MCF 10A (cell line): ENCODE data around the gene DKK1. TPM values are rescaled to one million over a fixed set of nuclear protein-coding genes. Genes with fewer than 3 reads are reported as not detected.
"Not testable (repeated sequence)": the region's sequence is repeated elsewhere in the genome, so short reads cannot be mapped to it uniquely, and the experiment has no call there.

Experiments
- BruUV-seq: library from RNA; stranded (reverse); fragments of 400-500 nt; replicated peaks from 2 replicates; lab custom pipeline; 2021; lab: Mats Ljungman, UMichigan
- CTCF ChIA-PET: fragments of 300-600 bp; sonication (Branson Sonifier 250); formaldehyde crosslinking; extraction: SDS; loops from one replicate; lab custom pipeline; 2021; ENCODE audit warnings: antibody characterized with exemption, inconsistent platforms; lab: Yijun Ruan, JAX
- POLR2A ChIA-PET: fragments of 300-600, 350-650 bp; sonication (Branson Sonifier 250); formaldehyde crosslinking; extraction: SDS; loops from one replicate; lab custom pipeline; 2020; ENCODE audit warnings: antibody characterized with exemption, inconsistent platforms; lab: Yijun Ruan, JAX
- DNase-seq: peaks from one replicate; pipeline ENCODE4 v3.0.0-alpha.2; 2018; ENCODE audit not compliant: unreplicated experiment
- H3K27ac Mint-ChIP-seq: one replicate; pipeline ENCODE4 v1.8.0; 2022; ENCODE audit warnings: mild to moderate bottlenecking, low read depth, mixed read lengths; ENCODE audit not compliant: unreplicated experiment
- H3K27me3 Mint-ChIP-seq: one replicate; pipeline ENCODE4 v1.8.0; 2022; ENCODE audit warnings: mixed read lengths; ENCODE audit not compliant: insufficient read depth, unreplicated experiment
- H3K36me3 Mint-ChIP-seq: one replicate; pipeline ENCODE4 v1.8.0; 2022; ENCODE audit warnings: mild to moderate bottlenecking, moderate library complexity, mixed read lengths; ENCODE audit not compliant: insufficient read depth, unreplicated experiment
- H3K4me1 Mint-ChIP-seq: one replicate; pipeline ENCODE4 v1.8.0; 2022; ENCODE audit warnings: mixed read lengths; ENCODE audit not compliant: insufficient read depth, unreplicated experiment
- H3K4me3 Mint-ChIP-seq: one replicate; pipeline ENCODE4 v1.8.0; 2022; ENCODE audit warnings: mild to moderate bottlenecking, moderate library complexity, mixed read lengths; ENCODE audit not compliant: unreplicated experiment
- H3K9me3 Mint-ChIP-seq: one replicate; pipeline ENCODE4 v1.8.0; 2022; ENCODE audit warnings: mixed read lengths; ENCODE audit not compliant: unreplicated experiment
- intact Hi-C: fragments of 100-400 bp; cut with micrococcal nuclease; formaldehyde crosslinking; loops from 2 replicates; pipeline ENCODE4 v1.14.1; 2022
- total RNA-seq: library from RNA; stranded (reverse); gene quantifications from 2 replicates; pipeline ENCODE4 v1.2.3, GENCODE V29; 2022
- TF ChIP-seq, protein P1 (sequence below): fragments of 200-600 bp; IDR thresholded peaks from one replicate; pipeline ENCODE4 v1.8.0; 2022; ENCODE audit warnings: antibody characterized with exemption, mild to moderate bottlenecking; ENCODE audit not compliant: unreplicated experiment

Gene DKK1
- total RNA-seq, 1 experiment from 2014 or later, result 31.8 TPM

DNA sequence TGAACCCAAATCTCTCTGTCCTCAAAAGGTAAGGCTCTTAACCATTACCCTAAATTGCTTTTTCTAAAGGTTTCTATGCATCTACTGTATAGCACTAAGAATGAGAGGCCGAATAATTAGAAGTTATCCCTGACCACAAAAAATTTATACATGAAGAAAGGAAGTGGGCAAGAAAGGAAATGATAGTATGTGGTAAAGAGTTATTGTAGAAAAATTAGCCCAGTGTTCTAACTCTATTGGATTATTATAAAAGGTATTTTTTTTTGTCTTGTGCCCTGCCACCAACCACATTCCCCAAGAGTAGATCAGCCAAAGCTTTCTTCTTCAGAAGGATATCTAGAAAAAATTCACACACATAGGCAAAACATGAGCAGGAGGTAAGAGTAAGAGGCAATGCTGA is 45.4 kb downstream of the DKK1 start:
- Mint-ChIP-seq H3K27ac (no peak overlapping the region), H3K36me3 (no peaks in the 10 kb centered on the region), H3K4me3 (no peak overlapping the region), H3K4me1 (no peaks in the 10 kb centered on the region), H3K27me3 (no peaks in the 10 kb centered on the region), H3K9me3 (peaks cover under 1% of the 10 kb centered on the region)
- POLR2A ChIA-PET, result no interaction called here
- DNase-seq, result no peak
- CTCF ChIA-PET, result no interaction called here
- TF ChIP-seq, protein P1, sequence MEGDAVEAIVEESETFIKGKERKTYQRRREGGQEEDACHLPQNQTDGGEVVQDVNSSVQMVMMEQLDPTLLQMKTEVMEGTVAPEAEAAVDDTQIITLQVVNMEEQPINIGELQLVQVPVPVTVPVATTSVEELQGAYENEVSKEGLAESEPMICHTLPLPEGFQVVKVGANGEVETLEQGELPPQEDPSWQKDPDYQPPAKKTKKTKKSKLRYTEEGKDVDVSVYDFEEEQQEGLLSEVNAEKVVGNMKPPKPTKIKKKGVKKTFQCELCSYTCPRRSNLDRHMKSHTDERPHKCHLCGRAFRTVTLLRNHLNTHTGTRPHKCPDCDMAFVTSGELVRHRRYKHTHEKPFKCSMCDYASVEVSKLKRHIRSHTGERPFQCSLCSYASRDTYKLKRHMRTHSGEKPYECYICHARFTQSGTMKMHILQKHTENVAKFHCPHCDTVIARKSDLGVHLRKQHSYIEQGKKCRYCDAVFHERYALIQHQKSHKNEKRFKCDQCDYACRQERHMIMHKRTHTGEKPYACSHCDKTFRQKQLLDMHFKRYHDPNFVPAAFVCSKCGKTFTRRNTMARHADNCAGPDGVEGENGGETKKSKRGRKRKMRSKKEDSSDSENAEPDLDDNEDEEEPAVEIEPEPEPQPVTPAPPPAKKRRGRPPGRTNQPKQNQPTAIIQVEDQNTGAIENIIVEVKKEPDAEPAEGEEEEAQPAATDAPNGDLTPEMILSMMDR, result no peak
- intact Hi-C loops, result no loop called here
- no TSS peak for BruUV-seq

DNA sequence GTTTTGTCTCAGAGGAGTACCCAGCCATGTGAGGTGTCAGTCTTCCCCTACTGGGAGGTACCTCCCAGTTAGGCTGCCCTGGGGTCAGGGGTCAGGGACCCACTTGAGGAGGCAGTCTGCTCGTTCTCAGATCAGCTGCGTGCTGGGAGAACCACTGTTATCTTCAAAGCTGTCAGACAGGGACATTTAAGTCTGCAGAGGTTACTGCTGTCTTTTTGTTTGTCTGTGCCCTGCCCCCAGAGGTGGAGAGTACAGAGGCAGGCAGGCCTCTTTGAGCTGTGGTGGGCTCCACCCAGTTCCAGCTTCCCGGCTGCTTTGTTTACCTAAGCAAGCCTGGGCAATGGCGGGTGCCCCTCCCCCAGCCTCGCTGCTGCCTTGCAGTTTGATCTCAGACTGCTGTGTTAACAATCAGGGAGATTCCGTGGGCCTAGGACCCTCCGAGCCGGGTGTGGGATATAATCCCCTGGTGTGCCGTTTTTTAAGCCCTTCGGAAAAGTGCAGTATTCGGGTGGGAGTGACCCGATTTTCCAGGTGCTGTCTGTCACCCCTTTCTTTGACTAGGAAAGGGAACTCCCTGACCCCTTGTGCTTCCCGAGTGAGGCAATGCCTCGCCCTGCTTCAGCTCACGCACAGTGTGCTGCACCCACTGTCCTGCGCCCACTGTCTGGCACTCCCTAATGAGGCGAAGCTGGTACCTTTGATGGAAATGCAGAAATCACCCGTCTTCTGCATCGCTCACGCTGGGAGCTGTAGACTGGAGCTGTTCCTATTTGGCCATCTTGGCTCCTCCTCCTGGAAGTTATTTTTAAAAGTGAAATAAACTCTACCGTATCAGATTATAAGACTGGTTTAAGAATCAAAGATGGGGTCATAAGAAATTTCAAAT is 51.7 kb downstream of the DKK1 start:
- H3K4me1 Mint-ChIP-seq, DNase-seq, intact Hi-C loops, H3K27ac Mint-ChIP-seq, H3K4me3 Mint-ChIP-seq, H3K27me3 Mint-ChIP-seq, BruUV-seq, H3K9me3 Mint-ChIP-seq, H3K36me3 Mint-ChIP-seq: not testable (repeated sequence)
- ChIA-PET POLR2A (interaction anchor here (0.7 kb wide), 1 partner anchor 238 kb away, joined by 5 read pairs; no protein-coding TSS in a partner anchor), CTCF (interaction anchor here (0.6 kb wide), 1 partner anchor 606 kb away, joined by 3 read pairs; no protein-coding TSS in a partner anchor)
